Subcutaneous abdominal adipose tissue (tissue), 5 donors: ENCODE measurements around the gene MTMR6.

Source experiments
- H3K27ac ChIP-seq: one replicate; pipeline ENCODE4 v1.7.0; 2013; ENCODE audit warnings: low read depth, mild to moderate bottlenecking, inconsistent platforms, low read length, moderate library complexity
- H3K27me3 ChIP-seq, 5 donors: one replicate each; pipeline ENCODE4 v1.7.0; 2013; ENCODE audit warnings: low read length in 5 of 5, inconsistent platforms in 1 of 5; ENCODE audit not compliant: control insufficient read depth in 5 of 5, insufficient read depth in 4 of 5
- H3K36me3 ChIP-seq, 5 donors: one replicate each; pipeline ENCODE4 v1.7.0; 2013; ENCODE audit warnings: low read length in 5 of 5; ENCODE audit not compliant: control insufficient read depth in 5 of 5, insufficient read depth in 5 of 5
- H3K4me1 ChIP-seq, 5 donors: one replicate each; pipeline ENCODE4 v1.7.0; 2013; ENCODE audit warnings: low read length in 5 of 5, mild to moderate bottlenecking in 3 of 5, moderate library complexity in 1 of 5; ENCODE audit not compliant: control insufficient read depth in 5 of 5, insufficient read depth in 5 of 5
- H3K4me3 ChIP-seq, 5 donors: one replicate each; pipeline ENCODE4 v1.7.0; 2013; ENCODE audit warnings: low read length in 5 of 5, low read depth in 1 of 5
- H3K9ac ChIP-seq, 5 donors: one replicate each; pipeline ENCODE4 v1.7.0; 2013; ENCODE audit warnings: low read length in 5 of 5, mild to moderate bottlenecking in 4 of 5, moderate library complexity in 3 of 5
- H3K9me3 ChIP-seq, 5 donors: one replicate each; pipeline ENCODE4 v1.7.0; 2013; ENCODE audit warnings: low read length in 5 of 5; ENCODE audit not compliant: control insufficient read depth in 5 of 5
- donor health status: healthy.
- donor health status: healthy.
- donor health status: healthy.
- donor health status: healthy.
- donor health status: healthy.

The MTMR6 gene

DNA sequence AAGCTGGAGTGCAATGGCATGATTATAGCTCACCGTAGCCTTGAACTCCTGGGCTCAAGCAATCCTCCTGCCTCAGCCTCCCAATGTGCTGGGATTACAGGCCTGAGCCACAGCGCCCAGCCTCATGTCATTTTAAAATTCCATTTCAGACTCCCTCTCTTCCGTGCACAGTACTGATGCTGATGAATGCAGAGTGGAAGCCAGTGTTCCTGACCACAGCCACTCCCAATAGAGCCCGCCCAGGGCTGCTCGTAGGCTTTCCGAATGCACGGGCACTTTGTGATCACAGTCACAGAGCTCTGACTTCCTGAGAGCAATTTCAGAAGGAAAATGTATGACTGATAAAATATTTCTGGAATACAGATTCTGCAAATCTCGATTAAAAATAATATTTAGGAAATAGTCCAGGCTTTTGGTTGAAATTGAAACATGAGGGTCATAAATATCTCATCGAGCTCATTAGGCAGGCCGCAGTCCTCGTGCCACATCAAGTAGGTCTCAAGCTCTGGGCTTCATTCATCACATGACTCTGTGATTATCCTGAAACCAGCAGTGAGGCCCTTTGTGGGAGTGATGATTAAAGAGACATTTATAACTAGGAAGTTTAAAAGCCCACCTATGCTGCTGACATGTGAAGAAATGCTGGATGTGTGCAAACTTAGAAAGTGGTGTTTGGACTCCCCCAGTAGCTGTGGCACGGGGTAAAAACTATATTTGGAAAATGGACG is 76.3 kb downstream of the MTMR6 start:
- H3K27ac ChIP-seq: no peak overlapping the region
- H3K9ac ChIP-seq: no peak overlapping the region

DNA sequence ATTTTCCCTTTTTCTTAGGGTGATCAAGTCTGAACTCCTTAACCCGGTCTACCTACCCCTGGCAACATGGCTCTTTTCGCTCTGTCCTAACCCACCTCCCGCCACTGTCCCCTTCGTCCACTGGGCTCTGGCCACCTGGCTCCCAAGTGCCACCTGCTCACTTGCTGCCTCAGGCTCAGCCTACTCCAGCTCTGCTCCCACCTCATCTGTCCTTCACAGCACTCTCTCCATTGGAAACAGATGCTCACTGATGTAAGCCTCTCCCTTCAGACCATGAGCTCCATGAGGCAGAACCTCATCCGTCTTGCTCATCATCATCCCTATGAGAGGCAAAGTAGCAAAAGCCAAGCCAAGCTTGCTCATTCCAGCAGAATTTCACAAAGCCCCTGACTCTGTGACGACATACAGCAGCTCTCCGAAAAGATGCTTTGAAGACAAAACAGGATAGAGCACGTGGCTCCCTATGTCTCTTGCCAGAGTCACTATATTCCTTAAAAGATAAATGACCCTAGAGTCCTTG is 79.9 kb downstream of the MTMR6 start:
- no peak overlapping the region for H3K4me3 ChIP-seq
- H3K27me3 ChIP-seq: peaks cover 0 to 8% (median 0%) of the 10 kb centered on the region in 5 donors
- no peak overlapping the region for H3K9ac ChIP-seq
- H3K4me1 ChIP-seq: no peaks in the 10 kb centered on the region
- no peaks in the 10 kb centered on the region for H3K36me3 ChIP-seq
- no peaks in the 10 kb centered on the region for H3K9me3 ChIP-seq
- H3K27ac ChIP-seq: no peak overlapping the region

More for the DNA sequence above, 76.3 kb downstream of the MTMR6 start:
- Histone ChIP-seq H3K27me3 (peaks cover 0 to 8% (median 0%) of the 10 kb centered on the region in 5 donors), H3K4me3 (no peak overlapping the region), H3K9me3 (no peaks in the 10 kb centered on the region), H3K4me1 (no peaks in the 10 kb centered on the region), H3K36me3 (no peaks in the 10 kb centered on the region)

DNA sequence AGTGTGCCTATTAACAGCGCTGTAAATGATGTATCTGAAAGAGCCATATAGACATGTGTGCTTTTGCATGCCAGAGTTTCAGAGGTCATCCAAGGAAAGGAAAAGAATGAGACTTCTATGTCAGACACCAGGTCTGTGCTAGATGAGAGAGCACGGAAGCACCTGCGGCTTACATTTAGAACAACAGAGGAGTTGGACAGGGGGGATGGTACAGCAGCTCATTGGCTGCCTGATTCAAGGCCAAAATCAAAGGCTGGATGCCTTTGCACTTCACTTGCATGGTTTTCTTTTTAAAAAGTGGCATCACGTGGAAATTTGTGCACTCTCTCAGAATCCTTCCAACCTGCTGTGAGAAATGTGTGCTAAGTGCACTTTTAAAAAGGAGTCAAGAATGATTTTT is 82.4 kb downstream of the MTMR6 start:
- Histone ChIP-seq H3K27me3 (peaks cover 0 to 14% (median 5%) of the 10 kb centered on the region in 5 donors), H3K4me3 (no peak overlapping the region), H3K4me1 (no peaks in the 10 kb centered on the region), H3K9ac (no peak overlapping the region), H3K27ac (no peak overlapping the region), H3K36me3 (no peaks in the 10 kb centered on the region), H3K9me3 (peaks cover 0 to 7% (median 0%) of the 10 kb centered on the region in 5 donors)

DNA sequence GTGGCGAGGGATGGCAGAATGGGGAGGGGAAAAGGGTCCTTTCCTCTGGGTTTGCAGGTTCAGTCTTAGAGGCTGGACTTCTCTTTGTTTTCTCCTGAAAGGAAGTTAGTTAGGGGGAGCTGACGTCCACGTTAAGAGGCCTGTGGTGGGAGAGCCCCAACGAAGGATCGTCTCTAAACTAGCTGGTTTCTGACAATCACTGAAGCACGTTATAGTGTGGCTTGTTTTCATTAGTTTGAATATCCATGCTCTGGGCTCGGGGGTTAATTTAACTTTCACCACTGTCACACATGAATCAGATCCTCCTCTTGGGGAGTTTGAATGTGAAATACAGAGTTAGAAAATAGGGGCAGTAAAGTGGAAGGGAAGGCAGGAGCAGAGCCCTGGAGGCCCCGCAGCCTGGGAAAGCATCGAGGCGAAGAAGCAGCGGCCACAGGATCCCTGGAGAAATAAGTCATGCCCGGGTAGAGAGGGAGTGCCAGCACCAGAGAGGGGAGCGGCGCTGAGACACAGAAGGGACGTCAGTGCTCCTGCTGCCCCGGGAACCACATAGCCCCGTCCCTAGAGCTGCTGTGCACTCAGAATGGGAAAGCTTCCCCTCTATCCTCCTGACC is 84.1 kb downstream of the MTMR6 start:
- H3K9me3 ChIP-seq: peaks cover 0 to 7% (median 0%) of the 10 kb centered on the region in 5 donors
- peaks cover 0 to 14% (median 4%) of the 10 kb centered on the region in 5 donors for H3K27me3 ChIP-seq
- no peak overlapping the region for H3K9ac ChIP-seq
- H3K36me3 ChIP-seq: no peaks in the 10 kb centered on the region
- H3K4me3 ChIP-seq: no peak overlapping the region
- H3K4me1 ChIP-seq: no peaks in the 10 kb centered on the region
- no peak overlapping the region for H3K27ac ChIP-seq

DNA sequence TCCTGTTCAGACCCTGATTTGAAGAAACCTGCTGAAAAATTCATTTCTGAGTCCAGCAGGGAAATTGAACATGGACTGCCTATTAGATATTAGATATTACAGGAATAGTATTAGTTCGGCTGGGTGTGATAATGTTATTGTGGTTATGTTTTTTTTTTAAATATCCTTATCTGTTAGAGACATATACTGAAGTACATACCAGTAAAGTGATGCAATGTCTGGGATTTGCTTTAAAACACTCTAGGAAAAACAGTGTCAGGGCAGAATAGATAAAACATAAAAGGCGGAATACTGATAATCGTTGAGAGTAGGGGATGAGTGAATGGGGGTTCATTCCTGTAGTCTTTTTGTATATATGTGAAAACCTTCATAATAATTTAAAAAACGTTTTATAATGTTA is 86.5 kb downstream of the MTMR6 start:
- H3K27me3 ChIP-seq: peaks cover 0 to 14% (median 3%) of the 10 kb centered on the region in 5 donors
- no peak overlapping the region for H3K9ac ChIP-seq
- H3K9me3 ChIP-seq: peaks cover 0 to 7% (median 0%) of the 10 kb centered on the region in 5 donors
- no peaks in the 10 kb centered on the region for H3K4me1 ChIP-seq
- no peak overlapping the region for H3K27ac ChIP-seq
- no peak overlapping the region for H3K4me3 ChIP-seq
- H3K36me3 ChIP-seq: no peaks in the 10 kb centered on the region

DNA sequence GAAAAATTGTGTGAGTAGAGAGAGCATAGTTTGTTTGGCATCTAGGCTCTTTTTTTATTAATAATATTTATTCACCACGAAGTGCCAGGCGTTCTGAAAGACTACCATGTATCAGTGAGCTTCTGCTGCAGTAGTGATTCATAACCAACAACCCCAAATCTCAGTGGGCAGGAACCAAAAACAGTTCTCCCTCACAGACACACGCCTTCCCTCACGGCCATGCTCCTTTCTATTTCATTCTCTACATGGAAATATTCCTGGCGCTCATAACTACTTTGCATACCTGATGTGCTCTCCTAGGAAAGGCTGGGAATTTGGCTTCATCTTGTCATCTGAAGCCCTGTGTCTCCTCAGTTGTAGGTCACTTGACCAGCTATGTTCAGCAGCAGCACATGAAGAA is 88.6 kb downstream of the MTMR6 start:
- peaks cover 0 to 14% (median 3%) of the 10 kb centered on the region in 5 donors for H3K27me3 ChIP-seq
- no peak overlapping the region for H3K4me3 ChIP-seq
- H3K4me1 ChIP-seq: no peaks in the 10 kb centered on the region
- no peak overlapping the region for H3K27ac ChIP-seq
- H3K9ac ChIP-seq: no peak overlapping the region
- no peaks in the 10 kb centered on the region for H3K36me3 ChIP-seq
- peaks cover 0 to 7% (median 0%) of the 10 kb centered on the region in 5 donors for H3K9me3 ChIP-seq

DNA sequence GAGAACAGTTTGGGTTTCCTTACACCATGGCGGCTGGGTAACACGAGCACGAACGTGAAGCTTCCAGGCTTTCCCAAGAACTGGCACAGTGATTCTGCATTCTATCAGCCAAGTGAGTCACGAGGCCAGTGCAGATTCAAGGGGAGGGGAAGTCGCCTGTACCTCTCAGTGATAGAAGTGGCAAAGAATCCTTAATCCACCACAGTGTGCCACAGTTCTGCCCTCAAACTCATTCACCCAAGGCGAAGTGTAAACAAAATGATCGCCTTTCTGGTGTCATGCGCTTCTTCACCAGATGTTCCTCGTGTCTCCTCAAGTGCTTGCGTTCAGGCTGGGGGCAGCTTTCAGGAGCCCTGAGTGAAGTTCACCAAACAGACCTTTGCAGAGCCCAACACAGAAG is 90.3 kb downstream of the MTMR6 start:
- Histone ChIP-seq H3K4me3 (no peak overlapping the region), H3K4me1 (no peaks in the 10 kb centered on the region), H3K36me3 (no peaks in the 10 kb centered on the region), H3K27me3 (peaks cover 0 to 10% (median 8%) of the 10 kb centered on the region in 5 donors), H3K27ac (no peak overlapping the region), H3K9ac (no peak overlapping the region), H3K9me3 (peaks cover 0 to 6% (median 0%) of the 10 kb centered on the region in 5 donors)
